ENCODE results near the gene MOCOS. TPM values are rescaled to one million over a fixed set of nuclear protein-coding genes. Genes with fewer than 3 reads are reported as not detected.

MOCOS gene
- total and polyA plus RNA-seq, 2 of the 13 experiments (the other 11 are each of a cell fraction or from before 2014, with no cell fraction given): 7.7 to 15.4 TPM

GRCh38 chr18:36314098-36314497 is 126.8 kb downstream of the MOCOS start:
- ATAC-seq (no peak), DNase-seq (ENCODE audit: low spot score) (no peak), FAIRE-seq (no peak)
- H3K4me2 ChIP-seq (ENCODE audit: low read depth, low read length): no peak overlapping the region
- peaks cover 0 to 17% of the 10 kb centered on the region in 2 experiments; a peak in 2 of 5 replicates for H3K27me3 ChIP-seq (ENCODE audit: control insufficient read depth in 1 of 2, insufficient read depth in 2 of 2, low read length in 2 of 2)
- TF ChIP-seq ZNF574 (CRISPR knock-in tag; IDR thresholded peaks at IDR 0.05) (no peak), SOX5 (CRISPR knock-in tag; IDR thresholded peaks at IDR 0.05; ENCODE audit: borderline replicate concordance) (no peak), JARID2 (CRISPR knock-in tag; IDR thresholded peaks at IDR 0.05; ENCODE audit: insufficient replicate concordance) (no peak), ATF5 (CRISPR knock-in tag; IDR thresholded peaks at IDR 0.05; ENCODE audit: low read depth) (no peak), HNF4A (CRISPR knock-in tag; IDR thresholded peaks at IDR 0.05) (no peak), TFAP4 (IDR thresholded peaks at IDR 0.05; ENCODE audit: borderline replicate concordance, low read depth) (no peak), ZBTB7A (CRISPR knock-in tag; IDR thresholded peaks at IDR 0.05) (no peak), CBX2 (IDR thresholded peaks at IDR 0.05; ENCODE audit: low read depth, low read length) (no peak), CBX2 (CRISPR knock-in tag; IDR thresholded peaks at IDR 0.05; ENCODE audit: low read depth) (no peak), KDM2A (CRISPR knock-in tag; IDR thresholded peaks at IDR 0.05; ENCODE audit: borderline replicate concordance, low read depth) (no peak), TAF15 (IDR thresholded peaks at IDR 0.05; ENCODE audit: low read depth, low read length, poor library complexity, severe bottlenecking) (no peak), TRIM24 (CRISPR knock-in tag; IDR thresholded peaks at IDR 0.05) (no peak), ZNF567 (CRISPR knock-in tag; IDR thresholded peaks at IDR 0.05; ENCODE audit: borderline replicate concordance) (no peak), FOXA3 (CRISPR knock-in tag; IDR thresholded peaks at IDR 0.05) (no peak), CREB1 (IDR thresholded peaks at IDR 0.05) (peak; percentile 92), CREB1 (CRISPR knock-in tag; IDR thresholded peaks at IDR 0.05) (no peak), ATF7 (IDR thresholded peaks at IDR 0.05) (peak; percentile 54), ATF7 (CRISPR knock-in tag; IDR thresholded peaks at IDR 0.05) (no peak), ZNF782 (CRISPR knock-in tag; IDR thresholded peaks at IDR 0.05; ENCODE audit: borderline replicate concordance) (no peak), ZNF710 (CRISPR knock-in tag; IDR thresholded peaks at IDR 0.05; ENCODE audit: borderline replicate concordance) (no peak)
- H3K4me3 ChIP-seq (replicated peaks in 1 of 3; ENCODE audit: insufficient read depth in 1 of 3, low read depth in 2 of 3, low read length in 3 of 3): no peak overlapping the region
- H3K36me3 ChIP-seq (replicated peaks in 1 of 2; ENCODE audit: control insufficient read depth in 1 of 2, insufficient read depth in 2 of 2, low read length in 2 of 2): no peaks in the 10 kb centered on the region
- no peaks in the 10 kb centered on the region for H4K20me1 ChIP-seq (ENCODE audit: insufficient read depth, low read length)
- intact Hi-C loops (cut with micrococcal nuclease; ENCODE audit: unreplicated experiment): no loop called here
- no peaks in the 10 kb centered on the region for H3K9me3 ChIP-seq (ENCODE audit: low read length)
- 0 out of 2 replicates have a peak, but pooled peaks cover 2% of the 10 kb centered on the region for H3K4me1 ChIP-seq (ENCODE audit: insufficient read depth, low read length)
- no peak overlapping the region for H3K9ac ChIP-seq (ENCODE audit: insufficient read depth, low read depth, low read length)
- no TSS peak for BruUV-seq (replicated peaks)
- CTCF ChIA-PET (ENCODE audit: low intra/inter-chr PET ratio, low total read pairs): no interaction called here
- in situ Hi-C loops (cut with HindIII; ENCODE audit: extremely low pct_ligation_motif_present, low pct_unique_long_range_greater_than_20kb): no loop called here
- POLR2A ChIA-PET: no interaction called here
- H3K79me2 ChIP-seq (ENCODE audit: insufficient read depth, low read length): no peaks in the 10 kb centered on the region
- WGBS (ENCODE audit: low lambda C conversion rate): 12% methylated on average over 4 of the region's 4 CpGs
- H3K27ac ChIP-seq (ENCODE audit: extremely low read length, insufficient read depth, low read length): no peak overlapping the region
- no peak overlapping the region for H2AFZ ChIP-seq (ENCODE audit: low read length)
